ENCODE data around the gene CYLD.

Gene CYLD

DNA sequence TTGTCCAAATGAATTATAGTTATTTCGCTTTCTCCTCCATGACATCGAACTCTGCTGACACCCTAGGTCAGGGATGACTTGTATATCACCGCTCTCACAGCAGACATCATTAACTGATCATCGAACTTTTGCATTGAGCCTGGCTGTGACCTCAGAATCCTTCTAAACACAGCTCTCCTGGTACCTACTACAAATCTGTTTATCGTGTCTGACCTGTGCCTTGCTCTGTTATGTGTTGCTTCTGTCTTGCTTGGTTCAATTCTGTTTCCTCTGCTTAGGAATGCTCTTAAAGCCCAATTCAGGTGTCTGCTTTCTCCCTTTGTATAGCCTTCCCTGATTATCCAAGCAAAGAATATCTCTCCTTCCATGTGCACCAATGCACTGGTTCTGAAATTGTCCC, 78.3 kb downstream of the CYLD start:
- H3K4me3 ChIP-seq (ENCODE audit: low read depth, low read length): no peak overlapping the region
- TF ChIP-seq, protein P1, sequence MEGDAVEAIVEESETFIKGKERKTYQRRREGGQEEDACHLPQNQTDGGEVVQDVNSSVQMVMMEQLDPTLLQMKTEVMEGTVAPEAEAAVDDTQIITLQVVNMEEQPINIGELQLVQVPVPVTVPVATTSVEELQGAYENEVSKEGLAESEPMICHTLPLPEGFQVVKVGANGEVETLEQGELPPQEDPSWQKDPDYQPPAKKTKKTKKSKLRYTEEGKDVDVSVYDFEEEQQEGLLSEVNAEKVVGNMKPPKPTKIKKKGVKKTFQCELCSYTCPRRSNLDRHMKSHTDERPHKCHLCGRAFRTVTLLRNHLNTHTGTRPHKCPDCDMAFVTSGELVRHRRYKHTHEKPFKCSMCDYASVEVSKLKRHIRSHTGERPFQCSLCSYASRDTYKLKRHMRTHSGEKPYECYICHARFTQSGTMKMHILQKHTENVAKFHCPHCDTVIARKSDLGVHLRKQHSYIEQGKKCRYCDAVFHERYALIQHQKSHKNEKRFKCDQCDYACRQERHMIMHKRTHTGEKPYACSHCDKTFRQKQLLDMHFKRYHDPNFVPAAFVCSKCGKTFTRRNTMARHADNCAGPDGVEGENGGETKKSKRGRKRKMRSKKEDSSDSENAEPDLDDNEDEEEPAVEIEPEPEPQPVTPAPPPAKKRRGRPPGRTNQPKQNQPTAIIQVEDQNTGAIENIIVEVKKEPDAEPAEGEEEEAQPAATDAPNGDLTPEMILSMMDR (conservative IDR thresholded peaks at IDR 0.05; ENCODE audit: low read depth, low read length): no peak

DNA sequence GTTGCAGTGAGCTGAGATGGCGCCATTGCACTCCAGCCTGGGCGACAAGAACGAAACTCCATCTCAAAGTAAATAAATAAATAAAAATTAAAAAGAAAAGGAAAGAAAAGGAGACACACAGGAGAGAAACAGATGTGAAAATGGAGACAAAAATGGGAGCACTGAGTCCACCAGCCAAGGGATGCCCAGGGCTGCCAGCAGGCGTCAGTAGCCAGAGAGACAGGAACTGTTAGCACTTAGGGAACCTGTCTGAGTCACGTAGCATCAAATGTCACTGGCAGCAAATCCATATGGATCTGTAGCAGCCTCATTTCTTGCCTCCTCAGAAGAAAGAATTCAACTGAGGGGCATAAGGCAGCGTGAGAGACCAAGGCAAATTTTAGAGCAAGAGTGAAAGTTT, 79.7 kb downstream of the CYLD start:
- H3K4me3 ChIP-seq (ENCODE audit: low read depth, low read length): no peak overlapping the region
- TF ChIP-seq, protein P1 (conservative IDR thresholded peaks at IDR 0.05; ENCODE audit: low read depth, low read length): peak; percentile 26
- no peak for DNase-seq (ENCODE audit: low read depth)

More for the DNA sequence above, 78.3 kb downstream of the CYLD start:
- no peak for DNase-seq (ENCODE audit: low read depth)

DNA sequence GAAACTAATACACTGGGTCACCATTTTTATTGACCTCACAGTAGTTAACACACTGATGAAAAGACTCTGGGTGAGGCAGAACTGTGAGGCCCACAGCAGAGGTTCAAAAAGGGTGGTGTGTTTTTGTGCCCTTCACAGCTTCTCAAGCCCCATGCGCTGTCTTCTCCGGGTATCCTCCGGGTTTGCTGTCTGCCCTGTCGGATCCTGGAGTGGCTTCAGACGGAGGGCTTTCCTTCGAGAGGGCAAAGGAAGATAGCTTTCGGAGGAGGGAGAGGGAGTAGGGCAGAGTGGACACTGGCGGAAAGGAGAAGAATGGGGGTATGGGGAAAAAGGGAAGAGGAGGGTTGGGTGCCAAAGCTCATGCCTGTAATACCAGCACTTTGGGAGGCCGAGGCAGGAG, 80.8 kb downstream of the CYLD start:
- H3K4me3 ChIP-seq (ENCODE audit: low read depth, low read length): no peak overlapping the region
- TF ChIP-seq, protein P1 (conservative IDR thresholded peaks at IDR 0.05; ENCODE audit: low read depth, low read length): no peak
- DNase-seq (ENCODE audit: low read depth): no peak

DNA sequence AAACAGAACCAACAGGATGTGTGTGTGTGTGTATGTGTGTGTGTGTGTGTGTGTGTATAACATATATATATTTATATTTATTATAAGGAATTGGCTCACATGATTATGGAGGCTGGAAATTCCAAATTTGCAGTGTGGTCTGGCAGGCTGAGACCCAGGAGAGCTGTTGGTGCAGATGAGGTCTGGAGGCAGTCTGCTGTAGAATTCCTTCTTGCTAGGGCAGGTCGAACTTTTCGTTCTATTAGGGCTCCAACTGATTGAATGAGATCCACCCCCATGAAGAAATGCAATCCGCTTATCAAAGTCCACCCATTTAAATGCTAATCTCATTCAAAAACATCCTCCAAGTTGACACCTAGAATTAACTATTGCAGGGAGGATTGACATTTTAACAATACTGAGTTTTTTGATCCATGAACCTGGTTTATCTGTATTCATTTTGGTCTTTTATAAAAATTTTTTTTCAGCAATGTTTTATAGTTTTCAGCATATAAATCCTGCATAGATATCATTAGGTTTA, 85.0 kb downstream of the CYLD start:
- no peak for DNase-seq (ENCODE audit: low read depth)
- TF ChIP-seq, protein P1 (conservative IDR thresholded peaks at IDR 0.05; ENCODE audit: low read depth, low read length): no peak

DNA sequence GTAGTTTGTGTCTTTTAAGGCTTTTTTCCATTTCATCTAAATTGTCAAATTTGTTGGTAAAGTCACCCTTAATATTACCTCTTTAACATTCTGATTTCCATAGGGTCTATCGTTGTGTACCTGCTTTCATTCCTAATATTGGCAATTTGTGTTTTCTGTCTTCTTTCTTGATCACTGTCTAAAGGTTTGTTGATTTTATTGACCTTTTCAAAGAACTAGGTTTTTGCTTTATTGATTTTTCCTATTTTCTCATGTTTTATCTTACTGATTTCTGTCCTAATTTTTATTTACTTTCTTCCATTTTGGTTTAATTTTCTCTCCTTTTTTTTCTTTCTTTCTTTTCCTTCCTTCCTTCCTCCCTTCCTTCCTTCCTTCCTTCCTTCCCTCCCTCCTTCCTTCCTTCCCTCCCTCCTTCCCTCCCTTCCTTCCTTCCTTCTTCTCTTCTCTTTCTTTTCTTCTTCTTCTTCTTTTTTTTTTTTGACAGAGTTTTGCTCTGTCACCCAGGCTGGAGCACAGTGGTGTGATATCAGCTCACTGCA, 86.3 kb downstream of the CYLD start:
- H3K4me3 ChIP-seq (ENCODE audit: low read depth, low read length): no peak overlapping the region
- no peak for DNase-seq (ENCODE audit: low read depth)
- TF ChIP-seq, protein P1 (conservative IDR thresholded peaks at IDR 0.05; ENCODE audit: low read depth, low read length): no peak

More for the DNA sequence above, 85.0 kb downstream of the CYLD start:
- no peak overlapping the region for H3K4me3 ChIP-seq (ENCODE audit: low read depth, low read length)

DNA sequence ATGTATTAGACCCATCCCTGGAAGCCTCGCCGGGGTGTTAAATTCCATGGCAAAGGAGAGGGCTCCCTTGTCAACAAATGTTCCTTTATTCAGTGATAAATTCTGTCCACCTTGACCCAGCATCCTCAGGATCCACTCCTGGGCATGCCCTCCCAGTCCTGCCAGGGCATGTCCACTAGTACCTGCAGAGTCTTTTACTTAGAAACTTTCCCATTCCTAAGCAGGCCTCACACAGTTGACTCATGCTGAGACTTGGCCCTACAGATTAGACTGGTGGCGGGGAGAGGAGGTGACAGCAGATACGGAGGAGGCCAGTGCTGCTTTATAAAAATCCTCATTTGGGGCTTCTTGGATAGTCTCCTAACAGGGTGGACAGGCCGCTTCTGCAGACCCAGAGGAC, 88.8 kb downstream of the CYLD start:
- DNase-seq (ENCODE audit: low read depth): no peak
- H3K4me3 ChIP-seq (ENCODE audit: low read depth, low read length): no peak overlapping the region
- TF ChIP-seq, protein P1 (conservative IDR thresholded peaks at IDR 0.05; ENCODE audit: low read depth, low read length): no peak

DNA sequence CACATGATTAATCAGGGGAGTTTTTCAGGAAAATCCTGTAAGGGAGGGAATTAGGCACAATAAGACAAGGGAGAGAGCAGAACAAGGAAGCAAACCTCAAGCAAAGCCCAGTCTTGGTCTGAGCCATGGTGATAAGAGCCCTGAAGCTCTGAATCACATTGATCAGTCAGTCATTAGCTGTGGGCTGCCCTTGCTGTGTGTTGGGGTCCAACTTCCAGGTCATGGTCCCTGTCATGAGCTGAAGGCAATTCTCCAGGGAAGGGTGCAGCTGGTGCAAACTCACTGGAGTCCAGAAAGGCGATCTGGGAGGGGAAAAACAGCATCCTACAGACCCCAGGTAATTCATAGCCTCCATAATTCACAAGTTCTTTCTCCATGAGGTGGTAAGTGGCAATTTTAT, 89.9 kb downstream of the CYLD start:
- no peak for DNase-seq (ENCODE audit: low read depth)
- TF ChIP-seq, protein P1 (conservative IDR thresholded peaks at IDR 0.05; ENCODE audit: low read depth, low read length): no peak
- no peak overlapping the region for H3K4me3 ChIP-seq (ENCODE audit: low read depth, low read length)
